ENCODE measurements around the gene TMEM156. TPM values are rescaled to one million over a fixed set of nuclear protein-coding genes. Genes with fewer than 3 reads are reported as not detected.

The TMEM156 gene
- total and polyA plus RNA-seq, 2 of the 4 experiments (the other 2 are of a cell fraction): 0.53 to 0.54 TPM

GRCh38 chr4:38924353-38924752 lies 107.9 kb downstream of the TMEM156 start:
- Histone ChIP-seq H3K14ac (replicated peaks; ENCODE audit: low read depth, low read length) (no peak overlapping the region; the same call in 1 of the 2 replicates), H3K9me3 (ENCODE audit: control insufficient read depth, insufficient read depth, low read length) (no peaks in the 10 kb centered on the region), H3K36me3 (ENCODE audit: control insufficient read depth, insufficient read depth, low read length) (peaks cover 62% of the 10 kb centered on the region), H3K9ac (ENCODE audit: low read depth, low read length) (no peak overlapping the region), H4K20me1 (ENCODE audit: insufficient read depth, low read length) (0 out of 2 replicates have a peak, but pooled peaks cover 3% of the 10 kb centered on the region), H2BK5ac (ENCODE audit: low read depth, low read length, poor library complexity, severe bottlenecking) (peak overlapping the region; percentile 12), H3K27me3 (ENCODE audit: control insufficient read depth, insufficient read depth, low read length) (no peaks in the 10 kb centered on the region), H4K91ac (ENCODE audit: insufficient read depth, low read depth, low read length) (no peak overlapping the region), H2AFZ (replicated peaks; ENCODE audit: low read length, poor library complexity) (no peak overlapping the region), H2BK20ac (ENCODE audit: low read depth, low read length) (no peak overlapping the region), H3K56ac (ENCODE audit: extremely low read depth, insufficient read depth, low read length) (no peak overlapping the region), H3K4ac (ENCODE audit: low read depth, low read length) (no peak overlapping the region), H2AK9ac (replicated peaks; ENCODE audit: low read depth, low read length, poor library complexity) (no peak overlapping the region), H2BK15ac (ENCODE audit: low read depth, low read length) (no peak overlapping the region), H3K4me3 (ENCODE audit: insufficient read depth, low read depth, low read length) (no peak overlapping the region), H3K4me2 (ENCODE audit: low read depth, low read length) (no peak overlapping the region), H3K27ac (ENCODE audit: insufficient read depth, low read length) (no peak overlapping the region), H3K9me1 (ENCODE audit: insufficient read depth, low read length) (peaks cover 9% of the 10 kb centered on the region), H3K4me1 (ENCODE audit: control insufficient read depth, insufficient read depth, low read length) (peaks cover 2% of the 10 kb centered on the region; the same call in 1 of the 2 replicates), H4K5ac (ENCODE audit: low read depth, low read length) (no peak overlapping the region), H4K8ac (ENCODE audit: low read depth in 2 of 2, low read length in 2 of 2) (no peak overlapping the region), H2BK120ac (ENCODE audit: low read depth, low read length) (no peak overlapping the region), H3K23ac (ENCODE audit: low read depth, low read length) (no peak overlapping the region), H3K79me1 (ENCODE audit: low read depth in 1 of 2, low read length in 2 of 2) (peaks cover 31 to 57% of the 10 kb centered on the region in 2 experiments), H3K18ac (ENCODE audit: low read depth, low read length) (no peak overlapping the region), H2AK5ac (ENCODE audit: low read depth, low read length) (no peak overlapping the region)
- ChIA-PET POLR2A (ENCODE audit: unreplicated experiment) (no interaction called here), CTCF (interaction anchor here (0.6 to 3.0 kb wide), 2 partner anchors 211 to 738 kb away, joined by 7 to 12 read pairs; no protein-coding TSS in a partner anchor)
- DNase-seq (no peak), ATAC-seq (ENCODE audit: low read depth) (no peak)
- dilution Hi-C loops (cut with HindIII; ENCODE audit: low sequenced_read_pairs, unreplicated experiment) (no loop called here), in situ Hi-C loops (cut with MboI; ENCODE audit: low sequenced_read_pairs) (no loop called here), intact Hi-C loops (cut with micrococcal nuclease) (no loop called here)
- TF ChIP-seq RCOR1 (IDR thresholded peaks at IDR 0.05; ENCODE audit: insufficient replicate concordance, low read length) (no peak), NFE2L2 (IDR thresholded peaks at IDR 0.05; ENCODE audit: low read depth, low read length) (no peak), CTCF (conservative IDR thresholded peaks at IDR 0.05; ENCODE audit: low read depth, low read length) (no peak), BHLHE40 (IDR thresholded peaks at IDR 0.05; ENCODE audit: low read depth, low read length) (no peak), MAFK (IDR thresholded peaks at IDR 0.05; ENCODE audit: low read depth, low read length) (no peak), SMC3 (IDR thresholded peaks at IDR 0.05; ENCODE audit: low read depth, low read length) (no peak), CHD1 (IDR thresholded peaks at IDR 0.05; ENCODE audit: low read depth, low read length) (no peak), CEBPB (IDR thresholded peaks at IDR 0.05; ENCODE audit: low read depth, low read length) (no peak), POLR2A (IDR thresholded peaks at IDR 0.05; ENCODE audit: low read depth, low read length) (no peak), MAZ (IDR thresholded peaks at IDR 0.05; ENCODE audit: borderline replicate concordance, low read depth, low read length) (no peak), RAD21 (IDR thresholded peaks at IDR 0.05; ENCODE audit: low read length) (no peak), RFX5 (IDR thresholded peaks at IDR 0.05; ENCODE audit: low read depth, low read length) (no peak), MXI1 (IDR thresholded peaks at IDR 0.05; ENCODE audit: borderline replicate concordance, low read depth, low read length) (no peak), ELK1 (IDR thresholded peaks at IDR 0.05; ENCODE audit: borderline replicate concordance, low read depth, low read length) (no peak), FOS (IDR thresholded peaks at IDR 0.05; ENCODE audit: low read depth, low read length) (no peak)
- TF ChIP-seq, protein P1, sequence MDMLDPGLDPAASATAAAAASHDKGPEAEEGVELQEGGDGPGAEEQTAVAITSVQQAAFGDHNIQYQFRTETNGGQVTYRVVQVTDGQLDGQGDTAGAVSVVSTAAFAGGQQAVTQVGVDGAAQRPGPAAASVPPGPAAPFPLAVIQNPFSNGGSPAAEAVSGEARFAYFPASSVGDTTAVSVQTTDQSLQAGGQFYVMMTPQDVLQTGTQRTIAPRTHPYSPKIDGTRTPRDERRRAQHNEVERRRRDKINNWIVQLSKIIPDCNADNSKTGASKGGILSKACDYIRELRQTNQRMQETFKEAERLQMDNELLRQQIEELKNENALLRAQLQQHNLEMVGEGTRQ (IDR thresholded peaks at IDR 0.05; ENCODE audit: low read depth, low read length): no peak
- WGBS, 2 experiments (ENCODE audit: extremely low coverage in 2 of 2, insufficient read length in 1 of 2): no CpG with 5 or more reads among the region's 5 CpGs
- BruUV-seq (replicated peaks): no TSS peak

Data from IMR-90 (cell line).